Right lobe of liver (tissue), 6 donors: ENCODE data around the gene CDKN2B-AS1. TPM values are rescaled to one million over a fixed set of nuclear protein-coding genes. Genes with fewer than 3 reads are reported as not detected.

Experiments
- ATAC-seq, 4 donors: fragments of 200-7000 bp; cut with Tn5 transposase; one replicate each; pipeline ENCODE4 v1.9.1; 2020; ENCODE audit warnings: mild to moderate bottlenecking in 4 of 4, moderate library complexity in 4 of 4
- DNase-seq, 3 donors: peaks; one replicate each; pipeline ENCODE4 v3.0.0-alpha.2; 2020
- H3K27ac ChIP-seq, 3 donors: fragments of 200-600 bp; one replicate each; pipeline ENCODE4 v1.8.0; 2022
- H3K27me3 ChIP-seq, 2 donors: fragments of 200-600 bp; one replicate each; pipeline ENCODE4 v1.8.0; 2022
- H3K36me3 ChIP-seq, 4 donors: fragments of 200-600 bp; sonication (generic) in 1 of 4; one replicate each; pipeline versions ENCODE4 v1.5.1 to v1.8.0; 2017 to 2022; ENCODE audit warnings: control low read depth in 1 of 4
- H3K4me1 ChIP-seq, 4 donors: fragments of 200-600 bp; sonication (generic) in 1 of 4; one replicate each; pipeline versions ENCODE4 v1.5.1 to v1.8.0; 2017 to 2022; ENCODE audit warnings: control low read depth in 1 of 4
- H3K4me3 ChIP-seq, 3 donors: fragments of 200-600 bp; one replicate each; pipeline ENCODE4 v1.8.0; 2022
- H3K9me3 ChIP-seq, 4 donors: fragments of 200-600 bp; sonication (generic) in 1 of 4; one replicate each; pipeline versions ENCODE4 v1.5.1 to v1.8.0; 2017 to 2022; ENCODE audit warnings: control low read depth in 1 of 4
- CTCF ChIP-seq, 4 donors: fragments of 200-600 bp in 3 of 4; fragments of 450-650 bp in 1 of 4; IDR thresholded peaks; one replicate each; pipeline versions ENCODE4 v1.5.1 to v1.8.0; 2016 to 2022; ENCODE audit warnings: antibody characterized with exemption in 4 of 4, mild to moderate bottlenecking in 2 of 4
- POLR2A ChIP-seq: fragments of 450-650 bp; IDR thresholded peaks from one replicate; pipeline ENCODE4 v1.6.1; 2017; ENCODE audit warnings: antibody characterized with exemption, mild to moderate bottlenecking
- WGBS: methylation state at CpG from one replicate; pipeline ENCODE4 v1.1.6; 2018; ENCODE audit warnings: low coverage, low lambda C conversion rate; ENCODE audit not compliant: insufficient coverage; ENCODE audit errors: missing lambda C conversion rate; 5-methylcytosine and 5-hydroxymethylcytosine counted together
- intact Hi-C, 2 donors: fragments of 100-400 bp; cut with DNase I; formaldehyde crosslinking; loops; one replicate each; pipeline versions ENCODE4 v1.11.2 to v1.14.1; 2022
- total RNA-seq, 6 experiments: library from RNA; depleted of rRNA in 2 of 6; stranded (reverse); fragments of >200 nt in 2 of 6; fragmentation: NEBNext Ultra II Directional in 3 of 6; extraction: Animal tissue kit (Norgen Biotek cat#: 25700) in 3 of 6; gene quantifications; one replicate each; pipeline versions ENCODE4 v1.1.0 to v1.2.4, GENCODE V29; 2016 to 2023
- donor health status: DM: no; HTN: yes; CAD: no.
- donor health status: DM: no; HTN: no; CAD: no.
- donor health status: DM: no; HTN: no; CAD: no.
- donor health status: DM: no; HTN: yes; CAD: no.
- donor health status: DM: no; HTN: yes; CAD: no.

CDKN2B-AS1 gene
- total RNA-seq, 6 experiments from 2014 or later: 0.13 to 0.37 (median 0.21) TPM; not detected in 2

DNA sequence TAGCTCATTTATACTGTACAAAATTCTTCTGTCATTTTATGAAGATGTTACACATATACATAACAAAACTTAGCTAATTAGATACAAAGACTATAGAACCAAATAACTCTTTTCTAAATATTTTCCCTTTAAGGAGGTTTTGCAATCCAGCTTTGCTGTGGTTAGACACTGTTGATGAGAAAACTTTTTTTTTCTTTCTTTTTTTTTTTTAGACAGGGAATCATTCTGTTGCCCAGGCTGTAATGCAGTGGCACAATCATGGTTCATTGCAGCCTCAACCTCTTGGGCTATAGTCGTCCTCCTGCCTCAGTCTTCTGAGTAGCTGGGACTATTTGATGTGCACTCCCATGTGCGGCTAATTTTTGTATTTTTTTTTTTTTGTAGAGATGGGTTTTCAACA lies 53.0 kb downstream of the CDKN2B-AS1 start:
- TF ChIP-seq POLR2A (no peak), CTCF (IDR thresholded peaks at IDR 0.05) (no peak)
- Histone ChIP-seq H3K9me3 (no peaks in the 10 kb centered on the region), H3K4me1 (no peaks in the 10 kb centered on the region), H3K36me3 (no peaks in the 10 kb centered on the region), H3K27ac (no peak overlapping the region), H3K4me3 (no peak overlapping the region), H3K27me3 (no peaks in the 10 kb centered on the region)
- intact Hi-C loops: no loop called here
- DNase-seq (no peak), ATAC-seq (no peak)
- WGBS: 89% methylated on average over 2 of the region's 2 CpGs

DNA sequence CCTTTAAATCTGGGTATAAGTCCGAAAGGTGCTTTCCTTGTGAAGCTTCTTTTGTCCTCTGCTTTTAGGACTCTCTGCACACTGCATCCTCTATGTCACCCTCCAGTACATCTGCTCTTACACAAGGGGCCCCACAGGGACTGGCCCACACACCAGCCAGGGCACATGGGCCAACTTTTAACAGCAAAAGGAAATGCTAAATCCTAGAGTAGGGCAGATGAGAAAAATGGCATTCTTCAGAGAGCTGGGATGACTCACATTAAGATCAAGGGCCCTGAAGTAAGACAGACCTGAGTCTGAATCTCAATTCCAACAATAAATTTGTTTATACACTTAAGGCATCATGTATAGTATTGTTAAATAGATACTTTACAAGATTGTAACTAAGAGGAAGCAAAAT lies 54.8 kb downstream of the CDKN2B-AS1 start:
- Histone ChIP-seq H3K27me3 (no peaks in the 10 kb centered on the region), H3K27ac (no peak overlapping the region), H3K4me1 (no peaks in the 10 kb centered on the region), H3K36me3 (no peaks in the 10 kb centered on the region), H3K9me3 (no peaks in the 10 kb centered on the region), H3K4me3 (no peak overlapping the region)
- ATAC-seq (no peak), DNase-seq (no peak)
- intact Hi-C loops: no loop called here
- TF ChIP-seq CTCF (IDR thresholded peaks at IDR 0.05) (no peak), POLR2A (no peak)
- 100% methylated on average over 1 of the region's 1 CpG for WGBS

DNA sequence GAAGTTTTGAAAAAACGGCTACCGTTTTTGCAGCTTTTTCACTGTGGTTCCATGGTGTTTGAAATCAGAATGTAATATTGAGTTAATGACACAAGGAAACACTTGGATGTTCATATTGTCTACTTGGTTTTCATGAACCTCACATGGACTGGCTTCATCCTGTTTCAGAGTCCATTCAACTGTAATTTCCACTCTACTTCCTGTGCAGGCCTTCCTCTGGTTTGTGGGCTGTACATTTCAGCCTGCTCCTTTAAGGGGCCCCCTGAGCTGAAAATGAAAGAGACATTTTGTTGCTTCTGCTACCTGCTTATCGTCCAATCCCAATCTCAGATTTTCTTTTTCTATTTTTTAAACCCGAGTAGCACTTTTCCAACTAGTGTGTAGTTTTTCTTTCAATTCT lies 56.3 kb downstream of the CDKN2B-AS1 start:
- H3K27me3 ChIP-seq: no peaks in the 10 kb centered on the region
- no peaks in the 10 kb centered on the region for H3K4me1 ChIP-seq
- intact Hi-C loops: no loop called here
- WGBS: 55% methylated on average over 4 of the region's 4 CpGs
- DNase-seq (no peak), ATAC-seq (peak; percentile 35 to 54 (median 52))
- no peak overlapping the region for H3K4me3 ChIP-seq
- TF ChIP-seq POLR2A (no peak), CTCF (IDR thresholded peaks at IDR 0.05) (no peak)
- H3K36me3 ChIP-seq: no peaks in the 10 kb centered on the region
- no peak overlapping the region for H3K27ac ChIP-seq
- no peaks in the 10 kb centered on the region for H3K9me3 ChIP-seq

- H3K4me3 ChIP-seq: no peak overlapping the region
- H3K36me3 ChIP-seq: no peaks in the 10 kb centered on the region
- ATAC-seq (peak in 1 of 4 donors; percentile 51), DNase-seq (no peak)
- H3K27me3 ChIP-seq: no peaks in the 10 kb centered on the region
- intact Hi-C loops: no loop called here
- TF ChIP-seq CTCF (IDR thresholded peaks at IDR 0.05) (no peak), POLR2A (no peak)
- 49% methylated on average over 4 of the region's 4 CpGs for WGBS
- no peaks in the 10 kb centered on the region for H3K9me3 ChIP-seq
- no peaks in the 10 kb centered on the region for H3K4me1 ChIP-seq
- H3K27ac ChIP-seq: no peak overlapping the region
Measured at GRCh38 chr9:22052376-22052945, 57.9 kb downstream of the CDKN2B-AS1 start.

DNA sequence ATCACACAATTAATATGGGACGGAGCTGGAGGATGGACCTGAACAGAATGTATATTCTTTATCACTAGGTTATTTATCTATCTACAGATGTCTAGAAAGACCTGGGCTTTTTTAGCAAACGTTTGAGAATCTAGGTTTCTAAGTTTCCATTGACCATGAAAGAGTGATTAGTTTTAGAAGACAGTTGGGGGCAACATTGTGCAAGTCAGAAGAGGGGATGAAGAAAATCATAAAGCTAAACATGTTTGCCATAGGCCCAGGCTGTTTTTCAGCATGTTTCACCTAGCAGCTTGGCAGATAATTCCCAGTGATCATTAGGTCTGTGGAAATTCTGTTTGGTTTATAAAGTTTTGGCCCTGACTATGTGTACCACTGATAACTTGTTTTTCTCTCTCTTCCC lies 58.6 kb downstream of the CDKN2B-AS1 start:
- ATAC-seq (no peak), DNase-seq (no peak)
- Histone ChIP-seq H3K4me1 (no peaks in the 10 kb centered on the region), H3K36me3 (no peaks in the 10 kb centered on the region), H3K27me3 (no peaks in the 10 kb centered on the region), H3K9me3 (no peaks in the 10 kb centered on the region), H3K4me3 (no peak overlapping the region), H3K27ac (no peak overlapping the region)
- intact Hi-C loops: no loop called here
- TF ChIP-seq POLR2A (no peak), CTCF (IDR thresholded peaks at IDR 0.05) (no peak)
- WGBS: 40% methylated on average over 2 of the region's 2 CpGs
